Measurements from ENCODE around the gene STX1B. TPM values are rescaled to one million over a fixed set of nuclear protein-coding genes. Genes with fewer than 3 reads are reported as not detected.

STX1B gene
- total and polyA plus RNA-seq, 4 donors = 0.09 to 1.2 (median 0.51) TPM

- Histone ChIP-seq H3K36me3 (ENCODE audit: control insufficient read depth in 4 of 4, insufficient read depth in 3 of 4, low read depth in 1 of 4, low read length in 3 of 4) (no peaks in the 10 kb centered on the region), H3K9me3 (ENCODE audit: control insufficient read depth in 4 of 4, low read length in 3 of 4) (no peaks in the 10 kb centered on the region), H3K4me1 (ENCODE audit: control insufficient read depth in 4 of 4, insufficient read depth in 4 of 4, low read length in 3 of 4) (peaks cover 3 to 29% (median 21%) of the 10 kb centered on the region in 4 donors), H3K9ac (ENCODE audit: low read depth in 1 of 2, low read length in 2 of 2) (no peak overlapping the region), H3K4me3 (ENCODE audit: low read depth in 1 of 3, low read length in 3 of 3) (no peak overlapping the region), H3K27ac (ENCODE audit: low read depth in 1 of 2, low read length in 2 of 2) (no peak overlapping the region), H3K27me3 (ENCODE audit: control insufficient read depth in 4 of 4, insufficient read depth in 4 of 4, low read length in 3 of 4) (no peaks in the 10 kb centered on the region)
- 93% methylated on average over 9 of the region's 9 CpGs for WGBS
- TF ChIP-seq YY1 (IDR thresholded peaks at IDR 0.05) = no peak
- no peak for TF ChIP-seq NR2F2 (IDR thresholded peaks at IDR 0.05)
- TF ChIP-seq RXRA (IDR thresholded peaks at IDR 0.05) = no peak
- TF ChIP-seq RAD21 (IDR thresholded peaks at IDR 0.05) = no peak
- no peak for TF ChIP-seq MAX (IDR thresholded peaks at IDR 0.05)
- no peak for TF ChIP-seq JUND (IDR thresholded peaks at IDR 0.05)
- TF ChIP-seq CTCF (IDR thresholded peaks at IDR 0.05; ENCODE audit: low read depth, low read length, missing input control) = no peak
- no peak for TF ChIP-seq EGR1 (IDR thresholded peaks at IDR 0.05; ENCODE audit: low read depth in 2 of 2)
- TF ChIP-seq ZBTB33 (IDR thresholded peaks at IDR 0.05) = no peak
- TF ChIP-seq HNF4A (conservative IDR thresholded peaks at IDR 0.05) = no peak
- TF ChIP-seq FOXA1 (IDR thresholded peaks at IDR 0.05) = no peak
- TF ChIP-seq SP1 (IDR thresholded peaks at IDR 0.05) = no peak
- no peak for TF ChIP-seq FOXA2 (IDR thresholded peaks at IDR 0.05)
- TF ChIP-seq REST (IDR thresholded peaks at IDR 0.05) = no peak
- TF ChIP-seq ATF3 (IDR thresholded peaks at IDR 0.05) = no peak
- no peak for TF ChIP-seq TAF1 (conservative IDR thresholded peaks at IDR 0.05)
- TF ChIP-seq GABPA (IDR thresholded peaks at IDR 0.05 in 1 of 2, conservative IDR thresholded peaks at IDR 0.05 in 1 of 2) = no peak
- DNase-seq (ENCODE audit: low spot score) = no peak
Observed at GRCh38 chr16:31002862-31003341, 7.5 kb downstream of the STX1B start.
